ENCODE measurements around the gene TTYH3.
"Not testable (repeated sequence)": the region's sequence is repeated elsewhere in the genome, so short reads cannot be mapped to it uniquely, and the experiment has no call there.

The TTYH3 gene

DNA sequence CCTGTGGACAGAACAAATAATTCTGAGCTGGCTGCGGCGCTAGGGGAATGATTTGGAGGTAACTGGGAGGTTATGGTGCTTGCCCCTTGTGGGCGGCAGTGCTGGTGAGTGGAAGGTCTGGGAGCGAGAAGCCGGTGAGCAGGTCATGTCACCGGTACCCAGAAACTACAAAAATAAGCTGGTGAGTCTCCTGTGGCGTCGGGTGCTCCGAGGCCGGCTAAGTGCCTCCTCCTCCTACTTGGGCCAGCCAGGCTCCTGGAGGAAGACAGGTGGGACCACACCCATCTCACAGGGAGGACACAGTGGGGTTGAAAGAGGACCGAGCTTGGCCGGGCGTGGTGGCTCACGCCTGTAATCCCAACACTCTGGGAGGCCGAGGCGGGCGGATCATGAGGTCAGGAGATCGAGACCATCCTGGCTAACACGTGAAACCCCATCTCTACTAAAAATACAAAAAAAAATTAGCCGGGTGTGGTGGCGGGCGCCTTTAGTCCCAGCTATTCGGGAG is 60.2 kb downstream of the TTYH3 start:
- not testable (repeated sequence) for H3K4me2 ChIP-seq (ENCODE audit: low read length); H2AFZ ChIP-seq (ENCODE audit: insufficient read depth, low read length, poor library complexity); H2BK120ac ChIP-seq (ENCODE audit: insufficient read depth, low read length, poor library complexity); H3K27ac ChIP-seq (ENCODE audit: low read depth, low read length); DNase-seq; H2BK5ac ChIP-seq (ENCODE audit: low read depth, low read length, poor library complexity); H3K14ac ChIP-seq (ENCODE audit: low read length); H2AK5ac ChIP-seq (ENCODE audit: low read length); H4K12ac ChIP-seq (ENCODE audit: low read depth, low read length); H4K8ac ChIP-seq (ENCODE audit: low read depth, low read length); H3K79me1 ChIP-seq (ENCODE audit: low read length); H2BK12ac ChIP-seq (ENCODE audit: low read length); H3K23ac ChIP-seq (ENCODE audit: low read length); H3K9ac ChIP-seq (ENCODE audit: low read length); H3K9me3 ChIP-seq (ENCODE audit: insufficient read depth, low read depth, low read length); H3K79me2 ChIP-seq (ENCODE audit: control insufficient read depth, insufficient read depth, low read length, poor library complexity); H3K36me3 ChIP-seq (ENCODE audit: control insufficient read depth in 1 of 2, insufficient read depth in 2 of 2, low read length in 2 of 2); H3K4ac ChIP-seq (ENCODE audit: low read depth, low read length); H3K4me3 ChIP-seq (ENCODE audit: low read depth, low read length); H3K18ac ChIP-seq (ENCODE audit: low read length)
- Histone ChIP-seq H3K27me3 (ENCODE audit: insufficient read depth, low read length) (peaks cover 22% of the 10 kb centered on the region), H3K4me1 (ENCODE audit: control insufficient read depth in 1 of 2, insufficient read depth in 2 of 2, low read length in 2 of 2) (peaks cover 21 to 22% of the 10 kb centered on the region in 2 experiments), H4K91ac (ENCODE audit: low read depth, low read length) (peak overlapping the region; percentile 11)
- whole genome bisulfite sequencing (ENCODE audit: extremely low coverage, insufficient coverage, insufficient read length) = no CpG with 5 or more reads among the region's 23 CpGs

- no peak overlapping the region for H3K4ac ChIP-seq (ENCODE audit: low read depth, low read length)
- H3K4me3 ChIP-seq (ENCODE audit: low read depth, low read length) = no peak overlapping the region
- no peak overlapping the region for H3K18ac ChIP-seq (ENCODE audit: low read length)
- no peak overlapping the region for H3K23ac ChIP-seq (ENCODE audit: low read length)
- no peak overlapping the region for H2BK12ac ChIP-seq (ENCODE audit: low read length)
- no peak overlapping the region for H3K27ac ChIP-seq (ENCODE audit: low read depth, low read length)
- H3K4me1 ChIP-seq (ENCODE audit: control insufficient read depth in 1 of 2, insufficient read depth in 2 of 2, low read length in 2 of 2) = peaks cover 21 to 22% of the 10 kb centered on the region in 2 experiments
- no peak for DNase-seq
- H2AK5ac ChIP-seq (ENCODE audit: low read length) = no peak overlapping the region
- no peak overlapping the region for H3K14ac ChIP-seq (ENCODE audit: low read length)
- H2AFZ ChIP-seq (ENCODE audit: insufficient read depth, low read length, poor library complexity) = no peak overlapping the region
- H4K91ac ChIP-seq (ENCODE audit: low read depth, low read length) = no peak overlapping the region
- H3K9ac ChIP-seq (ENCODE audit: low read length) = no peak overlapping the region
- peaks cover 19% of the 10 kb centered on the region for H3K27me3 ChIP-seq (ENCODE audit: insufficient read depth, low read length)
- H4K8ac ChIP-seq (ENCODE audit: low read depth, low read length) = no peak overlapping the region
- peaks cover 3% of the 10 kb centered on the region for H3K79me2 ChIP-seq (ENCODE audit: control insufficient read depth, insufficient read depth, low read length, poor library complexity)
- H3K79me1 ChIP-seq (ENCODE audit: low read length) = peaks cover 3% of the 10 kb centered on the region
- H2BK120ac ChIP-seq (ENCODE audit: insufficient read depth, low read length, poor library complexity) = no peak overlapping the region
- H2BK5ac ChIP-seq (ENCODE audit: low read depth, low read length, poor library complexity) = no peak overlapping the region
- WGBS (ENCODE audit: extremely low coverage, insufficient coverage, insufficient read length) = no CpG with 5 or more reads among the region's 14 CpGs
- no peak overlapping the region for H3K4me2 ChIP-seq (ENCODE audit: low read length)
- no peak overlapping the region for H4K12ac ChIP-seq (ENCODE audit: low read depth, low read length)
- H3K9me3 ChIP-seq (ENCODE audit: insufficient read depth, low read depth, low read length) = no peaks in the 10 kb centered on the region
- no peaks in the 10 kb centered on the region for H3K36me3 ChIP-seq (ENCODE audit: control insufficient read depth in 1 of 2, insufficient read depth in 2 of 2, low read length in 2 of 2)
Measured at GRCh38 chr7:2692543-2692942, 60.8 kb downstream of the TTYH3 start.

GRCh38 chr7:2693420-2694121 is 61.8 kb downstream of the TTYH3 start:
- not testable (repeated sequence) for H3K4ac ChIP-seq (ENCODE audit: low read depth, low read length); H3K9ac ChIP-seq (ENCODE audit: low read length); H2AK5ac ChIP-seq (ENCODE audit: low read length); H2BK5ac ChIP-seq (ENCODE audit: low read depth, low read length, poor library complexity); H2AFZ ChIP-seq (ENCODE audit: insufficient read depth, low read length, poor library complexity); H3K14ac ChIP-seq (ENCODE audit: low read length); H3K27ac ChIP-seq (ENCODE audit: low read depth, low read length); H3K18ac ChIP-seq (ENCODE audit: low read length); H3K23ac ChIP-seq (ENCODE audit: low read length); H4K91ac ChIP-seq (ENCODE audit: low read depth, low read length); H2BK120ac ChIP-seq (ENCODE audit: insufficient read depth, low read length, poor library complexity); H4K12ac ChIP-seq (ENCODE audit: low read depth, low read length); H3K4me2 ChIP-seq (ENCODE audit: low read length); H2BK12ac ChIP-seq (ENCODE audit: low read length); H3K4me3 ChIP-seq (ENCODE audit: low read depth, low read length); H3K79me2 ChIP-seq (ENCODE audit: control insufficient read depth, insufficient read depth, low read length, poor library complexity); H3K27me3 ChIP-seq (ENCODE audit: insufficient read depth, low read length); H3K79me1 ChIP-seq (ENCODE audit: low read length); H3K36me3 ChIP-seq (ENCODE audit: control insufficient read depth in 1 of 2, insufficient read depth in 2 of 2, low read length in 2 of 2); H3K9me3 ChIP-seq (ENCODE audit: insufficient read depth, low read depth, low read length); H4K8ac ChIP-seq (ENCODE audit: low read depth, low read length)
- peaks cover 18 to 19% of the 10 kb centered on the region in 2 experiments for H3K4me1 ChIP-seq (ENCODE audit: control insufficient read depth in 1 of 2, insufficient read depth in 2 of 2, low read length in 2 of 2)
- WGBS (ENCODE audit: extremely low coverage, insufficient coverage, insufficient read length) = no CpG with 5 or more reads among the region's 19 CpGs
- DNase-seq = peak; percentile 73 to 77

DNA sequence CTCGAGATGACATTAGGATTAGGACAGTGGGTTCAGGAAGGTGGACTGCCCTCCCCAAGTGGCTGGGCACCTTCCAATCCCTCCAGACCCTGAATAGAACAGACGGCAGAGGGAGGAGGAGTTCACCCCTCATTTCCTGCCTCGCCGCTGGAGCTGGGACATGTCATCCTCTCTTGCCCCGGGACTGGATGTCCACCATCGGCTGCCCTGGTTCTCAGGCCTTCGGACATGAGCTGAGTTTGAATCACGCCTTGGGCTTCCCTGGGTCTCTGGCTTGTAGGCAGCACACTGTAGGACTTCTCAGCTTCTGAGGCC is 62.3 kb downstream of the TTYH3 start:
- H2BK12ac ChIP-seq (ENCODE audit: low read length); H2BK120ac ChIP-seq (ENCODE audit: insufficient read depth, low read length, poor library complexity); H3K18ac ChIP-seq (ENCODE audit: low read length); H4K91ac ChIP-seq (ENCODE audit: low read depth, low read length); DNase-seq; H3K27me3 ChIP-seq (ENCODE audit: insufficient read depth, low read length); H3K9ac ChIP-seq (ENCODE audit: low read length); H3K14ac ChIP-seq (ENCODE audit: low read length); H3K4me3 ChIP-seq (ENCODE audit: low read depth, low read length); H2AFZ ChIP-seq (ENCODE audit: insufficient read depth, low read length, poor library complexity); H3K79me2 ChIP-seq (ENCODE audit: control insufficient read depth, insufficient read depth, low read length, poor library complexity); H3K9me3 ChIP-seq (ENCODE audit: insufficient read depth, low read depth, low read length); H4K12ac ChIP-seq (ENCODE audit: low read depth, low read length); H3K4ac ChIP-seq (ENCODE audit: low read depth, low read length); H3K79me1 ChIP-seq (ENCODE audit: low read length); H3K4me2 ChIP-seq (ENCODE audit: low read length); H4K8ac ChIP-seq (ENCODE audit: low read depth, low read length); H3K36me3 ChIP-seq (ENCODE audit: control insufficient read depth in 1 of 2, insufficient read depth in 2 of 2, low read length in 2 of 2); H3K27ac ChIP-seq (ENCODE audit: low read depth, low read length); H3K23ac ChIP-seq (ENCODE audit: low read length); H2AK5ac ChIP-seq (ENCODE audit: low read length); H2BK5ac ChIP-seq (ENCODE audit: low read depth, low read length, poor library complexity): not testable (repeated sequence)
- peaks cover 14 to 16% of the 10 kb centered on the region in 2 experiments for H3K4me1 ChIP-seq (ENCODE audit: control insufficient read depth in 1 of 2, insufficient read depth in 2 of 2, low read length in 2 of 2)
- whole genome bisulfite sequencing (ENCODE audit: extremely low coverage, insufficient coverage, insufficient read length) = no CpG with 5 or more reads among the region's 8 CpGs
